RWPE2 (cell line): ENCODE results near the gene MOCOS.

Experiments used
- ATAC-seq: fragments of 200-7000 bp; cut with Tn5 transposase; 3 replicates; pipeline ENCODE4 v1.9.1; 2021; ENCODE audit warnings: low read depth
- DNase-seq: peaks from one replicate; pipeline ENCODE4 v3.0.0-alpha.2; 2020; ENCODE audit warnings: low spot score
- H3K27ac ChIP-seq: fragments of 450-650 bp; 2 replicates; pipeline ENCODE4 v1.5.1; 2017; ENCODE audit warnings: mild to moderate bottlenecking; ENCODE audit not compliant: poor library complexity, severe bottlenecking
- H3K27me3 ChIP-seq: fragments of 250-450 bp; sonication (Bioruptor Pico); 2 replicates; pipeline ENCODE4 v1.5.1; 2021; ENCODE audit warnings: mild to moderate bottlenecking, moderate library complexity; ENCODE audit not compliant: insufficient read depth, poor library complexity, severe bottlenecking
- H3K36me3 ChIP-seq: fragments of 250-450 bp; sonication (Bioruptor Pico); 2 replicates; pipeline ENCODE4 v1.5.1; 2020; ENCODE audit warnings: low read depth, mild to moderate bottlenecking, moderate library complexity
- H3K4me1 ChIP-seq: fragments of 250-450 bp; sonication (Bioruptor Pico); 2 replicates; pipeline ENCODE4 v1.5.1; 2021; ENCODE audit warnings: mild to moderate bottlenecking, moderate library complexity; ENCODE audit not compliant: insufficient read depth, poor library complexity, severe bottlenecking
- H3K4me3 ChIP-seq: fragments of 250-450 bp; sonication (Bioruptor Pico); 2 replicates; pipeline ENCODE4 v1.5.1; 2021; ENCODE audit warnings: mild to moderate bottlenecking, moderate library complexity; ENCODE audit not compliant: severe bottlenecking
- H3K9me3 ChIP-seq: fragments of 250-450 bp; sonication (Bioruptor Pico); 2 replicates; pipeline ENCODE4 v1.5.1; 2021; ENCODE audit warnings: mild to moderate bottlenecking, moderate library complexity; ENCODE audit not compliant: severe bottlenecking
- TF ChIP-seq, protein P1 (sequence below): fragments of 450-650 bp; IDR thresholded peaks from one replicate; pipeline ENCODE4 v1.5.1; 2017; ENCODE audit warnings: mild to moderate bottlenecking, moderate library complexity; ENCODE audit not compliant: poor library complexity, severe bottlenecking

The MOCOS gene

DNA sequence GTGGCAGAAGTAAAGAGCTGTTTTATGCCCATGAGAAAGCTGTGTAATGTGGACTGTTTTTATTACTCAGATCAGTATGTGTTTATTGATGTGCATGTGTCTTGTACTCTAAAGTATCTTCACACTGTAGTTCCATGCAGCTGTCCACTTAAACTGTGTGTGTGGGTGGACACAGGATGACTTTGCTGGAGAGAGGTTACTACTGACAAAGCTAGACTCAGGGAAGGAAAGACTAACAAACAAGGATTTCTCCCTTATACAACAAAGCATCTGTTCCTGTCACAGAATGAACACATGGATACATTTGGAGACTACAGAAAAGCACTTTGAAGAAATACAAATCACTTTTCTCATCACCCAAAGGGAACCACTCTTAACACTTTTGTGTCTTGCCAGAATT, 120.2 kb downstream of the MOCOS start:
- ATAC-seq: no peak
- peak overlapping the region; percentile 99 for H3K27ac ChIP-seq
- no peaks in the 10 kb centered on the region for H3K27me3 ChIP-seq
- H3K36me3 ChIP-seq: no peaks in the 10 kb centered on the region
- DNase-seq: no peak
- TF ChIP-seq, protein P1, sequence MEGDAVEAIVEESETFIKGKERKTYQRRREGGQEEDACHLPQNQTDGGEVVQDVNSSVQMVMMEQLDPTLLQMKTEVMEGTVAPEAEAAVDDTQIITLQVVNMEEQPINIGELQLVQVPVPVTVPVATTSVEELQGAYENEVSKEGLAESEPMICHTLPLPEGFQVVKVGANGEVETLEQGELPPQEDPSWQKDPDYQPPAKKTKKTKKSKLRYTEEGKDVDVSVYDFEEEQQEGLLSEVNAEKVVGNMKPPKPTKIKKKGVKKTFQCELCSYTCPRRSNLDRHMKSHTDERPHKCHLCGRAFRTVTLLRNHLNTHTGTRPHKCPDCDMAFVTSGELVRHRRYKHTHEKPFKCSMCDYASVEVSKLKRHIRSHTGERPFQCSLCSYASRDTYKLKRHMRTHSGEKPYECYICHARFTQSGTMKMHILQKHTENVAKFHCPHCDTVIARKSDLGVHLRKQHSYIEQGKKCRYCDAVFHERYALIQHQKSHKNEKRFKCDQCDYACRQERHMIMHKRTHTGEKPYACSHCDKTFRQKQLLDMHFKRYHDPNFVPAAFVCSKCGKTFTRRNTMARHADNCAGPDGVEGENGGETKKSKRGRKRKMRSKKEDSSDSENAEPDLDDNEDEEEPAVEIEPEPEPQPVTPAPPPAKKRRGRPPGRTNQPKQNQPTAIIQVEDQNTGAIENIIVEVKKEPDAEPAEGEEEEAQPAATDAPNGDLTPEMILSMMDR: no peak
- H3K4me3 ChIP-seq: no peak overlapping the region
- no peaks in the 10 kb centered on the region for H3K9me3 ChIP-seq
- peaks cover 51% of the 10 kb centered on the region for H3K4me1 ChIP-seq

DNA sequence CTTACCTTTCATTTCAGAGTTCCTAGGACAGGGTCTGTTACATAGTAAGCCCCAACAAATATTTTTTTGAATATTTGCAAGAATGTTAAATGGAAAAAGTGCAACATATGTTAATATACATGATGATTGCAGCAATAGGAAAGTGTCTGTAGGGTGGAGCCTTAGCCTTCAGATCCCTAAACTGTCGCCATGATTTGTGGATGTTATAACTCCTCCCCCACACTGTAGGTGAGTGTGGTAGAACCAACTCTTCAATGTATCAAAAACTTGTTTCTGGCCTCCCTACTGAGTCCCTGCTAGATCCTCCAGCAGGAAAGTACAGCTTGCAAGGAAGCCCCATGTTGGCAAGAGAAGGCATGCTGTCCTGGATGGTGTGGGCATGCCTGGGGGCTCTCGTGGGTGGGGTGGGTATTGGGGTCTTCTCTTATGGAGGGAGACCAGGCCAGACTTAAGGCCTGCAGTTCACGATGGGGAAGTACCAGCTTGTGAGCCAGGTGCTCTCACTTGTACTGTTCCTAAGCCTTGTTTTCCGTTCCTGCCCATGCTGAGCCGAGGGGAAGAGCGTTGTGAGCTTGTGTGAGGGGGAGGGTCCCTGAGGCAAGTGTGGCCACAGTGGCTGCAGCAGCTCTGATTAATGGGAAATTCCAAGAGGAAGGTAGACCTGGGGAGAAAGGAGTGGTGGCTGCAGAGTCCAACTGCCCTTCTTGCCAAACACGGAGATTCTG, 121.6 kb downstream of the MOCOS start:
- DNase-seq: no peak
- Histone ChIP-seq H3K9me3 (no peaks in the 10 kb centered on the region), H3K4me3 (no peak overlapping the region), H3K27ac (peak overlapping the region; percentile 99), H3K4me1 (peaks cover 61% of the 10 kb centered on the region), H3K27me3 (no peaks in the 10 kb centered on the region), H3K36me3 (no peaks in the 10 kb centered on the region)
- no peak for ATAC-seq
- TF ChIP-seq, protein P1: no peak

DNA sequence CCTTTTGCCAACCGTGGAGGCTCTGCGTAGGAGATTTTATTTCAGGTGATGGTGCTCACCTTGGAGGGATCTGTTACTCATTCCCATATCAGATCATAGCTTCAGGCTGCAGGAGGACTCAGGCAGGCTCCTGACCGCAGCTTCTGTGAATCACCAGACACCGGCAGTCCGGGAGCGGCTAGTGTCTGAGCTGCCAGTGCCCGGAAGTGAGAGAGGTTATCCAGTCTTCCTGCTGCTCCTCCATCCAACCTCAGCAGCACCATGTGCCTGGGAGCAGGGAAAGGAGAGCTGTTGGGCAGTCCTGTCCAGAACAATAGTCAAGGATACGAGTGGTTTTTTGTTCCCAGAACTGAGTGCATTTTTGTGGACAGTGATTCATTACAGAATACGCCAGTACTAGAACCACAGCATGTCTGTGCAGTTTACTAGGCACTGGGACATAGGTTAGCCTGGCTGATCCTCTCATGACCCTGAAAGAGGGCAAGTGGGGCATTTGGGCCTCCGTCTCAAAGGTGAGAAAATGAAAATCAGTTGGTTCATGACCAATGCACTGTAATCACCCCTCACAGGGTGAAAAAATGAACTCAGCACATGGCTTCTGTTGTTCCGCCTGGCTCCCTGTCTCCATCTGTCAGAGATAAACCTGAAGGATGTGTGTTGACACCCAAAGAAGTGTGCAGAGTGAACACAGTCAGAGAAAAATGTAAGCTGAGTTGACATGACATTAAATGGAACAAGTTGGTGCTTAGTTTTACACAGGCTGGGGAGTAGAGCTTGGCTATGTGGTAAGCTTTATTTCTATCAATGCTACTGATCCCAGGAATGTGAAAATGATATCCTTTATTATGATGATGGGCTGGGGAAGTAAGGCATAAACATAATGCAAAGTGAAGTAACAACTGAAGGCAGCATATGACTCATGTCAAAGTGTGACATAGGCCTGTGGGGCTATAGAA, 122.4 kb downstream of the MOCOS start:
- Histone ChIP-seq H3K27ac (peak overlapping the region; percentile 99), H3K4me1 (peaks cover 66% of the 10 kb centered on the region), H3K27me3 (no peaks in the 10 kb centered on the region), H3K9me3 (no peaks in the 10 kb centered on the region), H3K36me3 (no peaks in the 10 kb centered on the region), H3K4me3 (no peak overlapping the region)
- TF ChIP-seq, protein P1: no peak
- DNase-seq (peak; percentile 100), ATAC-seq (peak; percentile 89)

DNA sequence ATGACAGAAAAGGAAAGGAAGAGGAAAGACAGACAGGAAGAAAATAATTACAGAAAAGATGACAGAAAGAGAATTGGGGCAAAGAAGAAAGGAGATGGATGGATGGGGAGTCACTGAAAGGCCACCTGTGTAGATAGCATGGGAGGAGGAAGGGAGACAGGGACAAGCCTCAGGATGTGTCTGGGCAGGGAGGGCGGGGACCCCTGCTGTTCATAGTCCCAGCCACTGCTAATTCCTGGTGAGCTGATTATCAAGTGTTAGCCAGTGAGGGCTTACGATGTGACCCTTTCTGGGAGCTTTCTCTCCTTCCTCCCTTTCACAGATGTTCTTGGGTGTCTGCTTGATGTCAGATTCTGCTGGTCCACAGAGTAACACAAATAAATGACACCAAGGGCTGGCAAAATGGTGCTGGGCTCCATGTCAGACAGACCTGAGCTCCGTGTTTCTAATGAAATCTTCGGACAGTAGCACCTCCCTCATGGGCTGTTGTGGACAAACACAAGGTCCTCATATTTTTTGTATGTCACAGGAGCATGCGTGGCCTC, 123.8 kb downstream of the MOCOS start:
- peak overlapping the region; percentile 99 for H3K27ac ChIP-seq
- H3K4me3 ChIP-seq: no peak overlapping the region
- DNase-seq (no peak), ATAC-seq (no peak)
- H3K4me1 ChIP-seq: peaks cover 77% of the 10 kb centered on the region
- H3K27me3 ChIP-seq: no peaks in the 10 kb centered on the region
- TF ChIP-seq, protein P1: no peak
- H3K36me3 ChIP-seq: no peaks in the 10 kb centered on the region
- H3K9me3 ChIP-seq: no peaks in the 10 kb centered on the region
